Posterior vena cava (tissue), 2 donors: ENCODE results near the gene KCNC2. TPM values are rescaled to one million over a fixed set of nuclear protein-coding genes. Genes with fewer than 3 reads are reported as not detected.

Source experiments
- DNase-seq: peaks from one replicate; pipeline ENCODE4 v3.0.0-alpha.2; 2020; ENCODE audit warnings: low spot score
- intact Hi-C, 2 donors: fragments of 100-400 bp; cut with DNase I; formaldehyde crosslinking; loops; one replicate each; pipeline versions ENCODE4 v1.14.1 to v1.14.2; 2022 to 2023
- total RNA-seq, 2 donors: library from RNA; stranded (reverse); fragmentation: NEBNext Ultra II Directional; extraction: Animal tissue kit (Norgen Biotek cat#: 25700); gene quantifications; one replicate each; pipeline ENCODE4 v1.2.1, GENCODE V29; 2021
- donor health status: DM: yes; HTN: yes; CAD: no.
- donor health status: DM: yes; HTN: yes; CAD: no.

Gene KCNC2
- total RNA-seq, 2 donors from 2014 or later, result not detected

- intact Hi-C loops, result no loop called here
- no peak for DNase-seq
Observed at GRCh38 chr12:75170640-75171185, 38.9 kb downstream of the KCNC2 start.

- no peak for DNase-seq
- intact Hi-C loops, result no loop called here
Observed at GRCh38 chr12:75162845-75163244, 46.8 kb downstream of the KCNC2 start.

GRCh38 chr12:75161488-75161887 is 48.2 kb downstream of the KCNC2 start:
- no peak for DNase-seq
- intact Hi-C loops, result no loop called here

- no peak for DNase-seq
- intact Hi-C loops, result no loop called here
Observed at GRCh38 chr12:75157385-75157784, 52.3 kb downstream of the KCNC2 start.

GRCh38 chr12:75155962-75156361 is 53.7 kb downstream of the KCNC2 start:
- intact Hi-C loops, result no loop called here
- no peak for DNase-seq

GRCh38 chr12:75154388-75154787 is 55.3 kb downstream of the KCNC2 start:
- no peak for DNase-seq
- intact Hi-C loops, result no loop called here

GRCh38 chr12:75139196-75139595 is 70.4 kb downstream of the KCNC2 start:
- intact Hi-C loops, result no loop called here
- no peak for DNase-seq

GRCh38 chr12:75137896-75138295 is 71.7 kb downstream of the KCNC2 start:
- intact Hi-C loops, result no loop called here
- no peak for DNase-seq

GRCh38 chr12:75135026-75135425 is 74.6 kb downstream of the KCNC2 start:
- intact Hi-C loops, result no loop called here
- no peak for DNase-seq

- DNase-seq, result no peak
- intact Hi-C loops, result no loop called here
Observed at GRCh38 chr12:75130811-75131210, 78.8 kb downstream of the KCNC2 start.

- intact Hi-C loops, result no loop called here
- no peak for DNase-seq
Observed at GRCh38 chr12:75129275-75129674, 80.4 kb downstream of the KCNC2 start.

- no peak for DNase-seq
- intact Hi-C loops, result no loop called here
Observed at GRCh38 chr12:75121036-75121705, 88.5 kb downstream of the KCNC2 start.

- intact Hi-C loops, result no loop called here
- DNase-seq, result no peak
Observed at GRCh38 chr12:75120311-75120711, 89.3 kb downstream of the KCNC2 start.

- intact Hi-C loops, result no loop called here
- no peak for DNase-seq
Observed at GRCh38 chr12:75116646-75117198, 92.9 kb downstream of the KCNC2 start.

- intact Hi-C loops, result no loop called here
- no peak for DNase-seq
Observed at GRCh38 chr12:75115748-75116147, 93.9 kb downstream of the KCNC2 start.

GRCh38 chr12:75103822-75104221 is 105.8 kb downstream of the KCNC2 start:
- no peak for DNase-seq
- intact Hi-C loops, result no loop called here

GRCh38 chr12:75101781-75102180 is 107.9 kb downstream of the KCNC2 start:
- no peak for DNase-seq
- intact Hi-C loops, result no loop called here

- DNase-seq, result no peak
- intact Hi-C loops, result no loop called here
Observed at GRCh38 chr12:75099210-75099609, 110.4 kb downstream of the KCNC2 start.

GRCh38 chr12:75097003-75097402 is 112.6 kb downstream of the KCNC2 start:
- no peak for DNase-seq
- intact Hi-C loops, result no loop called here

GRCh38 chr12:75087654-75088053 is 122.0 kb downstream of the KCNC2 start:
- intact Hi-C loops, result no loop called here
- DNase-seq, result no peak
